Prostate gland (tissue), 2 donors: ENCODE data around the gene GALNT5.

Experiments
- CTCF ChIP-seq, 4 experiments: fragments of 200-600 bp in 2 of 4; fragments of 450-650 bp in 2 of 4; sonication (generic) in 2 of 4; IDR thresholded peaks; 1 replicate in 3 of 4; 2 replicates in 1 of 4; pipeline ENCODE4 v1.5.1; 2016 to 2019; ENCODE audit warnings: antibody characterized with exemption in 4 of 4, mild to moderate bottlenecking in 2 of 4, moderate library complexity in 2 of 4
- POLR2A ChIP-seq: fragments of 450-650 bp; IDR thresholded peaks from one replicate; pipeline ENCODE4 v1.6.1; 2016; ENCODE audit warnings: antibody characterized with exemption, mild to moderate bottlenecking

- no peak for TF ChIP-seq CTCF (IDR thresholded peaks at IDR 0.05)
- no peak for TF ChIP-seq POLR2A
Measured at GRCh38 chr2:157291018-157291417, 33.5 kb downstream of the GALNT5 start.
